NCI-H187 (cell line): Measurements from ENCODE around the gene RPS6KC1.
"Not testable (repeated sequence)": the region's sequence is repeated elsewhere in the genome, so short reads cannot be mapped to it uniquely, and the experiment has no call there.

Experiments
- DNase-seq, 2 experiments: peaks; one replicate each; lab custom pipeline; 2025; lab: John Stamatoyannopoulos, UW

Gene RPS6KC1, protein sequence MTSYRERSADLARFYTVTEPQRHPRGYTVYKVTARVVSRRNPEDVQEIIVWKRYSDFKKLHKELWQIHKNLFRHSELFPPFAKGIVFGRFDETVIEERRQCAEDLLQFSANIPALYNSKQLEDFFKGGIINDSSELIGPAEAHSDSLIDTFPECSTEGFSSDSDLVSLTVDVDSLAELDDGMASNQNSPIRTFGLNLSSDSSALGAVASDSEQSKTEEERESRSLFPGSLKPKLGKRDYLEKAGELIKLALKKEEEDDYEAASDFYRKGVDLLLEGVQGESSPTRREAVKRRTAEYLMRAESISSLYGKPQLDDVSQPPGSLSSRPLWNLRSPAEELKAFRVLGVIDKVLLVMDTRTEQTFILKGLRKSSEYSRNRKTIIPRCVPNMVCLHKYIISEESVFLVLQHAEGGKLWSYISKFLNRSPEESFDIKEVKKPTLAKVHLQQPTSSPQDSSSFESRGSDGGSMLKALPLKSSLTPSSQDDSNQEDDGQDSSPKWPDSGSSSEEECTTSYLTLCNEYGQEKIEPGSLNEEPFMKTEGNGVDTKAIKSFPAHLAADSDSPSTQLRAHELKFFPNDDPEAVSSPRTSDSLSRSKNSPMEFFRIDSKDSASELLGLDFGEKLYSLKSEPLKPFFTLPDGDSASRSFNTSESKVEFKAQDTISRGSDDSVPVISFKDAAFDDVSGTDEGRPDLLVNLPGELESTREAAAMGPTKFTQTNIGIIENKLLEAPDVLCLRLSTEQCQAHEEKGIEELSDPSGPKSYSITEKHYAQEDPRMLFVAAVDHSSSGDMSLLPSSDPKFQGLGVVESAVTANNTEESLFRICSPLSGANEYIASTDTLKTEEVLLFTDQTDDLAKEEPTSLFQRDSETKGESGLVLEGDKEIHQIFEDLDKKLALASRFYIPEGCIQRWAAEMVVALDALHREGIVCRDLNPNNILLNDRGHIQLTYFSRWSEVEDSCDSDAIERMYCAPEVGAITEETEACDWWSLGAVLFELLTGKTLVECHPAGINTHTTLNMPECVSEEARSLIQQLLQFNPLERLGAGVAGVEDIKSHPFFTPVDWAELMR

DNA sequence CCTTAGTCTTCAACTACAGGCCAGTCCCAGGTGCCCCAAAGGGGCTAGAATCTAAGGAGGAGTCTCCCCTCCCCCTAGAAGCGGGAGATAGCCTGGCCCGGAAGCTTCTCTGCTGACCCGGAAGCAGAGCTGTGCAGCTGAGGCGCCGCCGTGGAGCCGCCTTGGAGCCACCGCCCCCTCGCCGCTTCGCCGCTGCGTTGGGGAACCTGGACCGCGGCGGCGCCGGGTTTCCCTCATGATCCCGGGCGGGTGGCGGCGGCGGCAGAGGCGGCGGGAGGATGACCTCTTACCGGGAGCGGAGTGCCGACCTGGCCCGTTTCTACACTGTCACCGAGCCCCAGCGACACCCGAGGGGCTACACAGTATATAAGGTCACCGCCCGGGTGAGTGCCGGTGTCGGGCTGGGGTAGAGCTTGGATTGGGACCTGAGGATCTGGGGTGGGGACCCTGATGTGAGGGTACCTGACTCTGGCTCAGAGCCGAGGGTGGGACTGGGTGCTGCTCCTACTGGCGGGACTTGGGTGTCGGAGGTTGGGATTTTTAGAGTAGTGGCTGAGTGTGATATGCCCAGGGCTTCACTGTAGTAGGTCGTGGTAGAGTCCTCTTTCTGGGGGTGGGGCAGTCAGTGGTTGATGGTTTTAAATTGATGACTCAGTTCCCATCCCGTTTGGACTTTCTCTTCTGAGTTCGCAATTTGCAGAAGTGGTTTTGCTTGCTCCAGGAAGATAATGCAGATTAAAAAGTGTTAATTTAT, at the start of gene RPS6KC1:
Gene RPS6KC1 (plus strand): TSS at position 115 of the 754 bp plus-strand sequence. CDS start 164 bp downstream, at position 279.
- DNase-seq: peak; percentile 9 to 31

DNA sequence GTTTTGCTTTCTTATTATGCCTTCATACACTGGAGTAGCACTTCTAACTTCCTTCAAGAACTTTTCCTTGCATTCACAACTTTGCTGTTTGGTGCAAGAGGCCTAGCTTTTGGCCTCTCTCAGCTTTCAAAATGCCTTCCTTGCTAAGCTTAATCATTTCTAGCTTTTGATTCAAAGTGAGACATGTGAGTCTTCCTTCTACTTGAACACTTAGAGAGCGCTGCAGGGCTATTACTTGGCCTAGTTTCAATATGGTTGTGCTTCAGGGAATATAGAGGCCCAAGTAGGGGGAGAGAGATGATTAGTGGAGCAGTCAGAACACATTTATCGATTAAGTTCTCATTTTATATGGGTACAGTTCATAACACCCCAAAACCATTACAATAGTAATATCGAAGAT, 47.8 kb upstream of the RPS6KC1 start:
- DNase-seq: no peak

DNA sequence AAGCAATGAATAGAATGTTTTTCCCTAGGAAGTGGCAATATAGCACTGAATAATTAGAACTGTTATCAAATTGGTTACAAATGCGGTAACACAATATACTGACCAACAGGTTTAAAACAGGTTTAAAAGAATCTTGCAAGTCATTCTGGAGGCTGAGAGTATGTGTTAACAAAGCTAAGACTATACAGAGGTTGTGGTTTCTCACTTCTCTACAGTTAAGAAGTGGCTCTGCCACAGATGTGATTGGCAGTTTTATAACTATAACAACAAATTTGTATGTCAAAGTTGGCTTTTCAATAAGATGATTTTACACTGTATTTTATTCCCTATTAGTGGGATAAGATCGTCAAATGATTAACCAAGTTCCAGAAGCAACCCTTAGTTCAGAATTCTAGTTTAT, 42.5 kb upstream of the RPS6KC1 start:
- DNase-seq: no peak

DNA sequence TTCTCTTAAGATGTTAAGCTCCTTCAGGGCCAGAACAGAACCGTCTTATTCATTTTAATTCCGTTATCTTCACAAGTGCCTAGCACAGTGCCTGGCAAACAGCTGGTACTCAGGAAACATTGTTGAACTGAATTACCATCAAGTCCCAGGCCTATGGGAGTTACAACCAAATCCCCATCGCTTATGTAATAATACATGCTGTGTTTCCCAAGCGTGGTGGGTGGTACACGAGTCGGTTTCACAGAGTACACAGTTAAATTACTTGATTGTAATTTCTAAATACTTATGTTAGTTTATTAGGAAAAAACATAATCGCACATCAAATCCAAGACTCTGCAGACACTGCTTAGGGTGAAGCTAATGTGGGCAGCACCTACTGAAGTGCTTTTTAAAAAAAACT, 36.4 kb upstream of the RPS6KC1 start:
- no peak for DNase-seq

DNA sequence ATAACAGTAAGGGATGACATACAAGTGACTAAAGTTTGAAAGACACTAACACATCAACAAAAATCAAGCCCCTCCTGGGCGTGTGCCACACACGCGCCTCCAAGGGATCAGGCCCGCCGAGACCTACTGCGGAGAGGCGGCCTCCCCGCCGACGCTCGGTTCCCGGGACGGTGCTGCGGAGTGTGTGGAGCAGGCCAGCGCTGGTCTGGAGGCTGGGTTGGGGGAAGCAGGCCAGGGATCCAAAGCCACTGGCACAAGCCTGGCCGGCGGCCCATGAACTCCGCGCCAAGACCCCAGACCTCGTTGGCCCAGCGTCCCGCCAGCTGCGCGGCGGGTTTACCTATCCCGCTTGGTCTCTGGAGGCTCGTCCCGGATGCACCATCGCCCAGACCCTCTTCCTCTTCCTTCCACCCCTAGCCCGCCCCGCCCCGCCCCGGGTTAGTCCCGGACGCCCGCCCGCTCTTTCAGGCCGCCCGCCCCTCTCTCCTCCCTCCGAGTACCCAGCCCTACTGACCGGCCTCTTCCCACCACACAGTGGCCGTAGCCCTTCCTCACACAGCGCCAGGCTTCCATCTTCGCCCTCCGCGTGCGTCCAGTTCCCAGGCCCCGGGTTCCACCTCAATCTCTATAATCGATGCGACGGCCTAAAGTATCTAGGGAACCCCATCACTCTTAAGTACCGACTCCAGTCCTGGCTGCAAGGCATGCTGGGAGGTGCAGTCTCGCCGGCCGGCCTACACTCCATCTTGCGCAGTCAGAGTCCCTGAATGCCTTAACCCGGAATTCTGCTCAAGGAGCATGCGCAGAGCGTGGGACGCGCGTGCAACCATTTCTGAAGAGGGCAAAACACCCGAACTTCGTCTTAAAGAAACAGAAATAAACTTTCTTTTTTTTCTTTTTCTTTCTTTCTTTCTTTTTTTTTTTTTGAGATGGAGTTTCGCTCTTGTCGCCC, 35.7 kb upstream of the RPS6KC1 start, which contains the start of gene ANGEL2:
Gene ANGEL2 (minus strand): TSS at position 769 of the 952 bp plus-strand sequence. CDS start 196 bp downstream, at position 573.
- DNase-seq: peak; percentile 47 to 85

DNA sequence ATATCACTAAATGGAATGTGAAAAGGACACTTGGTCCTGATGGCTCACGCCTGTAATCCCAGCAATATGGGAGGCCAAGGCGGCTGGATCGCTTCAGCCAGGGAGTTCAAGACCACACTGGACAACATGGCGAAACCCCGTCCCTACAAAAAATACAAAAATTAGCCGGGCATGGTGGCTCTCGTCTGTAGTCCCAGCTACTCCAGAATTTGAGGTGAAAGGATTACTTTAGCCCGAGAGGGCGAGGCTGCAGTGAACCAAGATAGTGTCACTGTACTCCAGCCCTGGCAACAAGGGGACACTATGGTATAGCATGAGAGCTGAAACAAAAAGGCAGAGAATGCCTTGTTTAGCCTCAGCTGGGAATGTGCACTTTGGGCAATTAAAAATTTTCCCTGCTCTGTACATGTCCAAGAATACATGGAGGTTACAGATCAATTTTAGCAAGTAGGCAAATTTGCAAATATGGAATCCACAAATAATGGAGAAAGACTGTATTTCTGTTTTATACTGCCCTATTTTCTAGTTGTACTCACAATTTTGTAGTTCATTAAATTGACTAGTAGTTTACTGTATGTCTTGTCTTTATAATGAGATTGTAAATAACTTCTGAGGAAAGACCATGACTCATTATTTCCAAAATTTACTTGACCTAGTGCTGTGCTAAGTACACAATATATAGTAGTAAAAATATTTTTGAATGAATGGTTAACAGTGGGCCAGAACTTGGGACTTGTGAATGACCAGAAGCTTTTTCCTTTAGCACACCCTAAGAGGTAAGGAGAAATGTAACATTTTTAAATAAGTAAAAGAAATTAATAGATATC, 33.4 kb upstream of the RPS6KC1 start:
- DNase-seq: no peak

DNA sequence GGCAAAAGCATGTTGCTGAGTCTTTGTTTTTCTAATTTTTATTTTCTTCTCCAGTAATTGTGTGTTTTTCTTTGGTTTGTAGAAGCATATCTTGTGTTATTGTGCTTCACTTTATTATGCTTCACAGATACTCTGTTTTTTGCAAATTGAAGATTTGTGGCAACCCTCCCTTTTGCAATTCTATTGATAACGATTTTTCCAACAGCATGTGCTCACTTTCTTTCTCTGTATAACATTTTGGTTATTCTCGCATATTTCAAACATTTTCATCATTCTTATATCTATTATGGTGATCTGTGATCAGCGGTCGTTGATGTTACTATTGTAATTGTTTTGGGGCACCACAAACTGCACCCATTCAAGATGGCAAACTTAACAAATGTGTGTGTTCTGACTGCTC, 31.6 kb upstream of the RPS6KC1 start:
- DNase-seq: no peak

DNA sequence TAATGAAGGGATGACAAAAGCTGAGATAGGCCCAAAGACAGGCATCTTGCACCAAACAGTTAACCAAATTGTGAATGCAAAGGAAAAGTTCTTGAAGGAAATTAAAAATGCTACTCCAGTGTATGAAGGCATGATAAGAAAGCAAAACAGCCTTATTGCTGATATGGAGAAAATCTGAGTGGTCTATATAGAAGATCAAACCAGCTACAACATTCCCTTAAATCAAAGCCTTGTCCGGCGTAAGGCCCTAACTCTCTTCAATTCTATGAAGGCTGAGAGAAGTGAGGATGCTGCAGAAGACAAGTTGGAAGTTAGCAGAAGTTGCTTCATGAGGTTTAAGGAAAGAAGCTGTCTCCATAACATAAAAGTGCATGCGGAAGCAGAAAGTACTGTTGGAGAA, 31.0 kb upstream of the RPS6KC1 start:
- DNase-seq: no peak

DNA sequence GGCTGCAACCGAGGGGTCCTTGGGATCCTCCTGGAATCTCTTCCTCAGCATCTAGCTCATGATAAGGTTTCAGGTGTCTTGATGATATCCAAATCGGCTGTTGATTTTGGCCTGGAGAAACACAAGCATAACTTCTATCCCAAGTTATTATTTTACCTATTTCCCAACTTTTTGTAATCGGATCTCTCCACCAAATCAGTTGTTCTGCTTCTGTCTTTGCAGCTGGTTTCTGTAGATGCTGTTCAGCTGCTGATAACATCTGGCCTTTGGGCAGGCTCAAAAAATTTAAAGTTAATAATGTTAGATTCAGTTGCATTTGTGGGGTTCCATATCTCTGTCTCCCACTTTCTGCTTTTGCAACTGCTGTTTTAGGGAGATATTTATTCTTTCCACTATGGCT, 24.0 kb upstream of the RPS6KC1 start:
- DNase-seq: not testable (repeated sequence)

DNA sequence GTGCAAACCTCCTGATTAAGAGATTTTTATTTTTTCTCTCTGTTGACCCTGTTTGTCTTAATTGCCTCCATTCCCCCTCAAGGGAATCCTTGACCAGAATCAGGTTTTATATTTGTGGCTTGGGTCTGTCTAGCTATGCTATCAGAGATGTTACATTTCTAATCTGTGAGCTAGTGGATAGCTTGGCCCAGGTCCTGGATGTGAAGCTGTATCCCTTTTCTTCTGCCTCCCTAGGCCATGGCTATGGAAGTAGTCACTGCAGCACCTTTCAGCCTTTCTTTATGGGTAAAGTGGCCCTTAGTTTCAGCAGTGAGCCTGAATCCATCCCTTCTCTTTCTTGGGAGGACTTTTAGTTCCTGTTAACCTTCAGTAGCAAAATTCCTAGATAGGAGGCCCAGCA, 18.4 kb upstream of the RPS6KC1 start:
- DNase-seq: no peak

DNA sequence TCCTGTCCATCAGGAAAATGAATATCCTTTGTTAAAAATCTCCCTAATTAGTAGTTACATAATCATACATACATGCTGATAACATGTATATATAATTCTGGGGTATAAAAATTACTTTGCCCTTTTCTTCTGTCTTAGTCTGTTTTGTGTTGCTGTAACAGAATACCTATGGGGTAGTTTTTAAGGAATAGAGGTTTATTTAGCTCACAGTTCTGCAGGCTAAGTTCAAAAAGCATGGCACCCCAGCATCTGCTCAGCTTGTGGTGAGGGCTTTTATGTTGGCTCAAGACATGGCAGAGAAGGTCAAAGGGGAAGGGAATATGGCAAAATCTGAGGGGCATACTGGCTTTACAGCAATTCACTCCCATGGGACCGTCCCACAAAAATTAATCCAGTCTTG, 16.3 kb upstream of the RPS6KC1 start:
- DNase-seq: no peak

DNA sequence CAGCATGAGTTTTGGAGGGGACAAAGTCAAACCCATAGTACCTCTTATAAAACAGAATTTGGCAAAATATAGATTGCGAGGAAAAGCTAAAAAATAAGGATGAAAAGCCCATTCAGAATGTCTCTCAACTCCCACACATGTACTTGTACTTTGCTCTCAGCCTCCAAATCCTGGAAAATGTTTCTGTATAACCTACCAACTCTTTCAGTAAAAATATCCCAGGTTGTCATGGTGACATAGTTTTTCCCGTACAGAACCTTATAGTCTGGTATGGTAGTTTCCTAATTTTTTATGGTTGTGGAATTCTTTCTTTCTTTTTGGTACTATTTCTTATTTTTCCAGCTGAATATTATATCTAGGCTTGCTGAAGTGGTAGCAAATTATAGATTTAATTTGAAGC, 15.5 kb upstream of the RPS6KC1 start:
- no peak for DNase-seq

DNA sequence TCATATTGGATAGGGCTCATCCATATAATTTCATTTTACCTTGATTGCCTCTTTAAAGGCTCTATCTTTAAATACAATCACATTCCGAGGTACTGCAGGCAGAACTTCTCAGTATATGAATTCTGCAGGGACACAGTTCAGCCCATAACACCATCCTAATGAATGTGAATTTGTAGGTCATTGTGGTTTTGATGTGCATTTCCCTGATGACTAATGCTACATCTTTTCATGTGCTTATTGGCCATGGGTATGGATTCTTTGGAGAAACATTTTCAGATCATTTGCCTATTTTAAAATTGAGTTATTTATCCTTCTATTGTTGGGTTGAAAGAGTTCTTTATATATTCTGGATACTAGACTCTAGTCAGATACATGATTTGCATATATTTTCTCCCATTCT, 9.6 kb upstream of the RPS6KC1 start:
- DNase-seq: no peak

DNA sequence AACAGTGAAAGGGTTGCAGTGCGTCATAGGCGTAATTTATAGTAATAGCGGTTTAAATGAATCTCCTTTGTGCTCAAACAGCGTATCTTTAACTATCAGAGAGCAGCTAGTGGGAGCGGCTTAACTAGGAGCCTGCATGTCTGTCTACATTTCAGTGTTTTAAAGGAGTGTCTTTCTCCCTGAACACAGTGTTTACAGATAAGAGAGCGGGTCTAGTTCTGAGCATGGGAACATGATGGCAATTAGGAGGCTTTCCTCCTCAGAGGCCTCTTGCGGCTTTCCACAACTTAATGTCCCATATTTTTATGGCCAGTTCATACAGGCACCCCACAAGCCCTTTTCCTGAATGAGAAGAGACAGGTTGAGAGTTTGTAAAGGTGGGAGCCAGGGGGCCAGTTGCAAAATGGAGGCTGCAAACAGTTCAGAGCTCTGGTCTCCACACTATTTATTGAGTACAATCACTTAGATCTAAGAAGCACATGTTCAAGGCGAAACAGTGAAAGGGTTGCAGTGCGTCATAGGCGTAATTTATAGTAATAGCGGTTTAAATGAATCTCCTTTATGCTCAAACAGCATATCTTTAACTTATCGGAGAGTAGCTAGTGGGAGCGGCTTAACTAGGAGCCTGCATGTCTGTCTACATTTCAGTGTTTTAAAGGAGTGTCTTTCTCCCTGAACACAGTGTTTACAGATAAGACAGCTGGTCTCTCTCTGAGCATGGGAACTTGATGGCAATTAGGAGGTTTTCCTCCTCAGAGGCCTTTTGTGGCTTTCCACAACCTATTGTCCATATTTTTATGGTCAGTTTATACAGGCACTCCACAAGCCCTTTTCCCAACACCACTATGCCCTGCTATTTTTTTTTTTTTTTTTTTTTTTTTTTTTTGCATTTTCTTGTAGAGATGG, 5.5 kb upstream of the RPS6KC1 start:
- peak; percentile 35 to 41 for DNase-seq

DNA sequence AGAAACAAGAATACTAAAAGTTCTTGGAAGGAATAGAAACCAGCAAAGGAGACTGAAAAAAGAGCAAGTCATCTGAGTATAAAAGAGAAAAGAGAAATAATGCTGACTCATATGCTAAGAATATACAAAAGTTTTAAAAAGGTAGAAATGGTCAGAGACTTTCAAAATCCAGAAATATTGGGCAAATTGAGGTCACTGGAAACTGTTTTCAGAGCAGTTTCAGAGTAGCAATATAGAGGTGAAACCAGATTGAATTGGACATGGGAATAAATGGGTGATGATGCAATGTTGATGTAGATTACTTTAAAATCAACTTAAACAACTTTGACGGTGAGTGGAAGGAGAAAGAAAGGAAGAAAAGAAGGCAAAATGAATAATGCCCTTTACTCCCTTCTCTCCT, 1.8 kb upstream of the RPS6KC1 start:
- DNase-seq: no peak

DNA sequence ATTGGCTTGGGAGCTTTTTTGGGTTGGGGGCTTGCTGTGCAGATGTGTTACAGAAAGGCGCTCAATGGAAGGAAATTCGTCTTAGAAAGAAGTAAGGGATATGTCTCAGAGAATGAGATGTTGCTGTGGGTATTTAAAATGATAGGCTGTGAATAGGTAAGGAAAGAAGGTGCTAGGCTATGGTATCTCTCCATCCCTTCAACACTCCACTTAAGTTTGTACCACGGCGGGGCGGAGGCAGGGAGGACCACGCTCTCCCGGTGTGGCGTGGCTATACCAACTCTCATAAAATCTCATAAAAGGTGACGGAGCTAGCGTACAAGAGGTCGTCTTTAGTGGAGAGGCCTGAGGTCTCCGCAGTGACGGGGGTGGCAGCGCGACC, 305 bp upstream of the RPS6KC1 start:
- DNase-seq: no peak

DNA sequence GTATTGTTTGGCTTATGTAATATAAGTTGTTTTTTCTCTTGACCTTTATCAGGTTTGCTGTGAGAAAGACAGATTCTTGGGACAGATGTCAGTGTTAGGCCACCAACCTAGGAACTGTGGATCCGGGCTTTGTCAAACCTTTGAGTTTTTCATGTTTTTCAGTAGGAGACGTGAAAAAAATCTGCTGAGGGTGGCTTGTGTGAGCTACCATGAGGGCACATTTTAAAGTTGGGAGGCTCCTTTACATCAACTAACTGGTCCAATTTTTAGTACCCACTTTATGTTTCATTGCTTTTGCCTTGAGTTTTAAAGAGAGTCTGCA, 801 bp downstream of the RPS6KC1 start:
- DNase-seq: no peak

DNA sequence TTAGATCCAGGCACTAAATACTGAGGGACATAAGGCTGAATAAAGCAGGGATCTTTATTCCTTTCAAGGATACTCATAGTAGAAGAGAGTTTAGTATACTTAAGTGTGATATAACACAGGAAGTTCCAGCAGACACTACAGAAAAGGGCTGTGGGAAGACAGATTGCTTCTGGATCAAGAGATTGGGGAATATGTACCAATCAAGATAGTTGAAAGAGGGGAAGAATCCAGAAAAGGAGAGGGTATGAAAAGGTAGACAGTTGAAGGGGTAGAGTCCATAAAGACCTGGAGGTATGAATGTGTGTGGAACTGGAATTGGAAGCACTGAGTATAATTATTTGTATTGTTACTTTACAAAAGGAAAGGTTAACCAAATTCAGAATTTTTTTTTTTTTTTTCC, 2.4 kb downstream of the RPS6KC1 start:
- DNase-seq: no peak

DNA sequence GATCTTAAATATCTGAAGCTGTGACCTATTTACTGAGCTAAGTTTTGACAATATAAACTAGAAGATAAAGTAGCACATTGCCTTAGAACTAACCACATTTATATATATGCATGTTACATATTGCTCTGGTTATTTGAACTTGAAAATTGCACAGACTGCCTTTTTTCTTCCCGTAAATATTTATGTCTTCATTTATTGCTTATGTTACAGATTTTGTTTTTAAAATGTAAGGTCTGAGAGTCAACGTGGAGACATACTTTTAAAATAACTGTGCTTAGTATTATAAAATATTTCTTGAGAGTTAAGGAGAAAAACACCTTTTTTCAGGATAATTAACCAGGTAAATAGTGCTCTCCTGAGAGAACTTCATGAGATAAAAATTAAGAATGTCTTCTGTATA, 3.1 kb downstream of the RPS6KC1 start:
- no peak for DNase-seq
